ENCODE results near the gene FXYD3. TPM values are rescaled to one million over a fixed set of nuclear protein-coding genes. Genes with fewer than 3 reads are reported as not detected.

Gene FXYD3
- total RNA-seq, 4 donors from 2014 or later, result 391 to 630 (median 546) TPM

- TF ChIP-seq CTCF (IDR thresholded peaks at IDR 0.05), result no peak
- TF ChIP-seq POLR2A (IDR thresholded peaks at IDR 0.05), result no peak
- 89 to 95% methylated on average over 2 of the region's 2 CpGs for WGBS, 2 donors
- H3K4me3 ChIP-seq (ENCODE audit: low read depth, poor library complexity, severe bottlenecking), result no peak overlapping the region
- DNase-seq (ENCODE audit: low spot score in 2 of 2), result no peak
- intact Hi-C loops (cut with DNase I; ENCODE audit: low total_unique reads), result no loop called here
Measured at GRCh38 chr19:35164418-35164817, 48.8 kb downstream of the FXYD3 start.

DNA sequence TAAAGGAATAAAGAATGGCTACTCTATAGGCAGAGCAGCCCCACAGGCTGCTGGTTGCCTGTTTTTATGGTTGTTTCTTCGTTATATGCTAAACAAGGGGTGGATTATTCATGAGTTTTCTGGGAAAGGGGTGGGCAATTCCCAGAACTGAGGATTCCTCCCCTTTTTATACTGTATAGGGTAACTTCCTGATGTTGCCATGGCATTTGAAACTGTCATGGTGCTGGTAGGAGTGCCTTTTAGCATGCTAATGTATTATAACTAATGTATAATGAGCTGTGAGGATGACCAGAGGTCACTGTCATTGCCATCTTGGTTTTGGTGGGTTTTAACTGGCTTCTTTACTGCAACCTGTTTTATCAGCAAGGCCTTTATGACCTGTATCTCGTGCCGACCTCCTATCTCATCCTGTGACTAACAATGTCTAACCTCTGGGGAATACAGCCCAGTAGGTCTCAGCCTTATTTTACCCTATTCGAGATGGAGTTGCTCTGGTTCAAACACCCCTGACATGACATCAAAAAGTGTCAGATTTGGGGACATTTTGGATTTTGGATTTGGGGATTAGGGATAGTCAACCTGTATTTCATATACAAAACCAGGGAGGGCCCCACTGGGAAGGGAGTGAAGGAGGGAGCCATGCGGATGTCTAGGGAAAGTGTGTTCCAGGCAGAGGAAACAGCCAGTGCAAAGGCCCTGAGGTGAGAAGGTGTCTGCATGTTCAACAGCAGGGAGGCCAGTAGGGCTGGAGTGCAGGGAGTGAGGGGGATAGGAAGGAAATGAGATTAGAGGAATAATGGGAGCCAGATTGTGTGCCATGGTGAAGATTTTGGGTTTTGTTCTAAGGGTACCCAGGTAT lies 49.8 kb downstream of the FXYD3 start:
- intact Hi-C loops (cut with DNase I; ENCODE audit: low total_unique reads), result no loop called here
- TF ChIP-seq CTCF (IDR thresholded peaks at IDR 0.05), result no peak
- WGBS, 2 donors, result 77% methylated on average over 5 of the region's 5 CpGs
- peak in 1 of 2 donors; percentile 37 for DNase-seq (ENCODE audit: low spot score in 2 of 2)
- no peak overlapping the region for H3K4me3 ChIP-seq (ENCODE audit: low read depth, poor library complexity, severe bottlenecking)

GRCh38 chr19:35166100-35167063 lies 50.8 kb downstream of the FXYD3 start:
- H3K4me3 ChIP-seq (ENCODE audit: low read depth, poor library complexity, severe bottlenecking), result no peak overlapping the region
- 95 to 96% methylated on average over 7 of the region's 7 CpGs for WGBS, 2 donors
- peak in 1 of 2 donors; percentile 40 for DNase-seq (ENCODE audit: low spot score in 2 of 2)
- intact Hi-C loops (cut with DNase I; ENCODE audit: low total_unique reads), result no loop called here
- TF ChIP-seq POLR2A (IDR thresholded peaks at IDR 0.05) (no peak), CTCF (IDR thresholded peaks at IDR 0.05) (no peak)

DNA sequence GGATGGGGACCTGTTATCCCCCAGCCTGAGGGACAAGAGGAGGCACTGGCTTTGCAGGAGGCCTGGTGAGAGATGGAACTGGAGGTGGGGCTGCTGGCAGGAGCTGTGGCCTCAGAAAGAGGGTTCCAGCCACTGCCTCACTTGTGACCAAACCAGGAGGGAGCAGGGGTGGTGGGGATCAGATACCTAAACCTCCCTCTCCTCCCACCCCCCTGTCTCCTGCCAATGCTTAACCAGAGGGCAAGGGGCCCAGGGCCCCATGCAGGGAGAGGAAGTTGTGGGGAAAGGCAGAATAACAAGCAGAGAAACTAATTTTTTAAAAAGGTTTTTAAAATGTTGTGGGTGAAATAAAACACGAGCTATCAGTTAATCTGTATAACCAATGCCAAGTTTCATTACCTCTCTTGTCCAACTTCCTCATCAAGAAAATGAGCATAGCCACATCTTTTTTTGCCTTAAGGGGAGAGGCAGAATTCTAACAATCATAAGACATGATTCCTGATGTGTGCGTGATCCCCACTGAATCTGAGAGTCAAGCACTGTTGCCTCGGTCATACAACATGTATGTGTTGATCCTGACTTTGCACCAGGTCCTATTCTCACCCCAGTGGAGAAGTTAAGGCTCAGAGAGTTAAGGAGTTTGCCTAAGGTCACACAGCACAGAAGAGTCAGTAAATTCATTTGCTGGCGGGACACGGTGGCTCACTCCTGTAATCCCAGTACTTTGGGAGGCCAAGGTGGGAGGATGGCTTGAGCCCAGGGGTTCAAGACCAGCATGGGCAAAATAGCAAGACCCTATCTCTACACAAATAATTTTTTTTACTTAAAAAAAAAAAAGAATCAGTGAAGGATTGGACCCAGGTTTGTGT lies 51.9 kb downstream of the FXYD3 start:
- TF ChIP-seq POLR2A (IDR thresholded peaks at IDR 0.05) (no peak), CTCF (IDR thresholded peaks at IDR 0.05) (no peak)
- peak in 1 of 2 donors; percentile 66 for DNase-seq (ENCODE audit: low spot score in 2 of 2)
- 48 to 56% methylated on average over 5 of the region's 5 CpGs for WGBS, 2 donors
- intact Hi-C loops (cut with DNase I; ENCODE audit: low total_unique reads), result no loop called here
- H3K4me3 ChIP-seq (ENCODE audit: low read depth, poor library complexity, severe bottlenecking), result no peak overlapping the region

DNA sequence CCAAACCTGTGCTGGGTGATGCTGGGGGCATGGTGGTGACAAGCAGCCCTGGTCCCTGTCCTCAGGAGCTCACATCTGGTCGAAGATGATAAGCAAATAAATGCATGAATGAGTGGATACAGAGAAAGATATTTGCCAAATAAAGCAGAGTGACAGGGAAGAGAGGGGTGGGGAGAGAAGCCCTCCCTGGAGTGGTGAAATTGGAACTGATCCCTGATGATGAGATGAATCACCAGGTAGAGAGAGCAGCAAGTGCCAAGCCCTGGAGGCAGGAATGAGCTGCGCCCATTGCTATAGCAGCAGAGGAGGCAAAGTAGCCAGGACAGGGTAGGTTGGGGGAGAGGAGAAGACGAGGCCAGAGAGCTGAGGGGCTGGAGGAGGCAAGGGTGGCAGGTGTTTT lies 52.6 kb downstream of the FXYD3 start:
- DNase-seq (ENCODE audit: low spot score in 2 of 2), result peak in 1 of 2 donors; percentile 86
- intact Hi-C loops (cut with DNase I; ENCODE audit: low total_unique reads), result no loop called here
- 43 to 56% methylated on average over 3 of the region's 3 CpGs for WGBS, 2 donors

More for the DNA sequence above, 52.6 kb downstream of the FXYD3 start:
- TF ChIP-seq POLR2A (IDR thresholded peaks at IDR 0.05) (no peak), CTCF (IDR thresholded peaks at IDR 0.05) (no peak)
- H3K4me3 ChIP-seq (ENCODE audit: low read depth, poor library complexity, severe bottlenecking), result no peak overlapping the region
